NCI-H128 (cell line): ENCODE results near the gene SOX21.

Experiments
- DNase-seq: peaks from one replicate; lab custom pipeline; 2025; ENCODE audit not compliant: unreplicated experiment; lab: John Stamatoyannopoulos, UW

Gene SOX21

GRCh38 chr13:94709001-94709834 is 3.1 kb downstream of the SOX21 start:
- DNase-seq: no peak

DNA sequence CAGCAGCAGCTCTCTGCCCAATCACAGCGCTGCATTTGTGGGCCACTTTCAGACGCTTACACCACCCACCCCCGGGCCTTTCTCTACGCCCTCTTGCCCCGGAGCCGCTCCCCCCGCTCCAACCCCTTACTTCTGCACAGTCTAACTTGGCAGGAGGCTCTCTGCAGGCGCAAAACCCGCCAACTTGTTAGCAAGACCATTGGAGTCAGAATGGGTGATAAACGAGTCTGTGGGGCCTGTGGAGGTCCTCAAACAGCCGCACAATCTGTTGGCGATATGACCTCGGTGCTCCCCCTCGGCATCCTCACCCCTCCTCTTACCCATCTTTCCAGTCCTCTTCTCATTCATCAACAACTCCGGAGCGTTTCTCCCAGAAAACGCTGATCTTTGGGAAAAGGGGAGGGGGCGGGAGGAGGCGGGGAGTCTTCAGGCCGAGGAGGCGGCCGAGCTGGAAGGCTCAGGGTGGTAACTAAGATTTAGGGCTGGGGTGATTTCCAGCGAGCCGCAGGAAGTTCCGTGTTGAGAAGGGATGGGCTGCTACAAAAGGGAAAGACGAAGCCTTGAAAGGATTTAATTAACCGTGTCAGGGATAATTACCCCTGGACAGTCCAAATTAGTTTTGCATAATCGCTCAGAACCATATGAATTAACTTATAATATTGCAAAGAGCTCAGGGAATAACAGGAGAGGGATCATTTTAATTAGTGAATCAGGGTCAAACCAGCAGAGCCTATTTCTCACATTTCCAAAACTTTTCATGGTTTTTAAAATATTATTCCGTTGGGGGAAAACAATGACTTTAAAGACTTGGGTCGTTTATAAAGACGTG is 4.1 kb downstream of the SOX21 start:
- DNase-seq: no peak

DNA sequence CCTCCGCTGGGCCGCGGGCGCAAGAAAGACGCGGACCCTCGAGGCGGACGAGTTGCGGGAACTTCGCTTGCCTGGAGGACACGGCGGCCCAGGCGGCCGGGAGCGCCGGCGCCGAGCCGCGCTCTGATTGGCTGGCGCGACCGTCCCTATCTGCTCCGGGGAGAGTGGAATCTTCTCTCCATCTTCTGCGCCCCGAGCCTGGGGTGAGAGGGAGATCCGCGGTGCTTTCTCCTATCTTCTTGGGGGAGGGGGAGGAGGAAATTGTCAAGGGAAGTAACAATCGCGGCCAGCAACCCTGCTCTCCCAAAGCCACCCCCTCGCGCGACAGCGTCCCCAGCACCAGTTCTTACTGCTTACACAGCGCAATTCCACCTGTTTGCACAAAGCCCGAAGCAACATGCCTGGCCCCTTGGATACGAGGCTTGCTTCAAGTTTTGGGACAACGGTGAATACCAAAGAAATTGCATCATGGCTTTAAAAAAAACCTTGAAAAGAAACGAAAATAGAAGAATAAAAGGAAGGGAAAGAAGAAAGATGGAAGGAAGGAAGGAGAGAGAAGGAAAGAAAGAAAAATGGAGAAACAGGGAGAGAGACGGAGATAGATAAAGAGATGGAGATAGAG is 4.8 kb downstream of the SOX21 start:
- no peak for DNase-seq

- DNase-seq: no peak
Measured at GRCh38 chr13:94706843-94707399, 5.4 kb downstream of the SOX21 start.

DNA sequence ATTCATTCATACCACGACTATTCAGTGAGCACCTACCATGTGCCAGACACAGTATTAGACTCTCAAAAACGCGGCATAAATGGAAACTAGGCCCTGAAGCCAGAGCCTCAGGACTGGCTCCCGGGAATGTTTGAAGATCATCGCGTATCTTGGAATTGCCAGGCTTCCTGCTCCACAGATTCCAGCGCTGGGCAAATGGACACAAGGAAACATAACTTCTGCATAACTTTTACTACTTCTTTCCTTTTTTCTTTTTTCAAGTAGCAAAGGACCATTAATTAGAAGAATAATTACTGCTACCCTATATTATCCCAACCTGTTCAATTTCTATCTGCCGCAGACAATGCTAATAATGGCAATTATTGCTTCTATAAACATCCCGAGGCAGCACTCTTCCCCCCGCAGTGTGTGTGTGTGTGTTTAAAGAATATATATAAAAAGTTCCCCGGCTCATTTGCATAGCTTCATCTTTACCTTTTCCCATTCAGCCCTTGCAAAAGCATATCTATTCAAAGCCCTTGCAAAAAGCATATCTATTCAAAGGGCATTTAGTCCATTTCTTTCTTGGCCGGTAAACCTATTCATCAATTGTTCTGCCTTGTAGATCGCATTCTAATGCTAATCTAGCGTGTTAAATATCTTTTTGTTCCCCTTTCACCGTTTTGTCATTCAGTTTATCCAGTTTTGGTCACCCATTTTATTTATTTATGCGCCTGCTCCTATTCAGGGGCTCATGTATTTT is 6.1 kb downstream of the SOX21 start:
- no peak for DNase-seq

DNA sequence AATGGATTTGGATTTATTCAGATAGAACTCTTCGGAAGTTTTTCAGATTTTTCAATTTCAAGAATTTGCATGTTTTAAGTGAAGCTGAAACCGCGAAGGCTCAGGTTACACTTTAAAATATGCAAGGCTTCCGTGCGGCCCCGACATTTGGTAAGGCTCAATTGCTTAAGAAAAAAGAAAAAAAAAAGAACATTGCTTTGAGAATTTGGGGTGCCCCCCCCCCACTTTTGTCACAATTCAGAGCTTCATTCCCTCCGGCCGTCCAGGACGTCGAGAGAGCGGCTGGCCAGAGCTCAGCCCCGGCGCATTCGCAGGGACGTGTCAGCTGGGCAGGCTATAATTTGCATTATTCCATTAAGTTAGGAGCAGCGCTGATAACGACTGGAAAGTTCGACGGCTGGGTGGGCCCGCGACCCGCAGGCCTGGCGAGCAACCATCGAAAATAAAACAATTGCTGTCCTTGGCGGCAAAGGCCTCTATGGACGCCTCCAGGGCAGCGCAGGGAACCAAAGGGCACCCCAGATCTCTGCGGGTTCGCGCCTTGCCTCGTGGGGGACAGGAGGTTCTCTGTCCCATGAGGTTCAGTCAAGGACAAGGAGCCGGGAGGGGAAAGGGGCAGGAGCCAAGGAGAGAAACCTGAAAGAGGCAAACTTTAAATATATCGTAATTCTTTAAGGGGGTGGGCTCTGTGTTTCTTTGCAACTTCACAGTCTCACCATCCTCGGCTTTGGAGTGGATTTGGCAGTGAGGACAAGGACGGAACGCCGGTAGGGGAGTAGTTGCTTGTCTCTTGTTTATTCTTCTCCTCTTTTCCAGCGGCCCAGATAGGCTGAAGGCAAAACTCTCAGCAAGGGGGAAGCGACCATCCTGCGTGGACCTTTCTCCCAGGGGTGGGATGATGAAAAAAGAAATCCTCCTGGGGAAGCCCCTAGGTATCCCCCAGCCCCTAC is 7.0 kb downstream of the SOX21 start:
- no peak for DNase-seq

DNA sequence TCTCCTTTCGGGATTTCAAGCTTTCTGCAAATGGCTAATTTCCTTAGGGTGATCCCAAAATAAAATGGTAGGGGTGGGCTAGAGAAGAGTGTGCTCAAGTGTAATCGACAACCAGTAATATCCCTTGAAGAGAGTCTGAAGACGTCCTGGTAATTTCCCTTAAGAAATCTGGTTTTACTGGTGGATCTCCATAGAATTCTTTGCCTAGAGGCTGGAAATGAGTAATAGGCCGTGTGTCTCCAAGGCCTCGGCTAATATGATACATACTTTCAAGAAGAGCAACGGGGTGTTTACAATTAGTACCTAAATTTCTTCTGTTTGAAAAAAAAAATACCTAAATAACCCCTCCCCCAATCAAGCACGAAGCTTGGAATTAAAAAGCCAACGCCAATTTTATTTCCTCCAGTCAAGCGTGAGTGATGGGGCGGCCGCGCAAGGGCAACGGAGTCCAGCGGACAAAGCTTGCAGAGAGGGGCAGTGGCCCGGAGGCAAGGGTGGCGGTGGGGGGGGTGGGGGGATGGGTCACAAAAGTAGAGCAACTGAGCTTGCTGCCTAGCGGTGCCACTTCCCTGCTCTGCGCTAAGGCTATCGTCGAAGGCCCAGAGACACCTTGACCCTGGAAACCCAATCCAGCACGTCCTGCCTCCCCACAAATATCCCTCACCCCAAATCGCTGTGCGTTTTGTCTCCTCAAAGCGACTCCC is 7.8 kb downstream of the SOX21 start:
- no peak for DNase-seq

DNA sequence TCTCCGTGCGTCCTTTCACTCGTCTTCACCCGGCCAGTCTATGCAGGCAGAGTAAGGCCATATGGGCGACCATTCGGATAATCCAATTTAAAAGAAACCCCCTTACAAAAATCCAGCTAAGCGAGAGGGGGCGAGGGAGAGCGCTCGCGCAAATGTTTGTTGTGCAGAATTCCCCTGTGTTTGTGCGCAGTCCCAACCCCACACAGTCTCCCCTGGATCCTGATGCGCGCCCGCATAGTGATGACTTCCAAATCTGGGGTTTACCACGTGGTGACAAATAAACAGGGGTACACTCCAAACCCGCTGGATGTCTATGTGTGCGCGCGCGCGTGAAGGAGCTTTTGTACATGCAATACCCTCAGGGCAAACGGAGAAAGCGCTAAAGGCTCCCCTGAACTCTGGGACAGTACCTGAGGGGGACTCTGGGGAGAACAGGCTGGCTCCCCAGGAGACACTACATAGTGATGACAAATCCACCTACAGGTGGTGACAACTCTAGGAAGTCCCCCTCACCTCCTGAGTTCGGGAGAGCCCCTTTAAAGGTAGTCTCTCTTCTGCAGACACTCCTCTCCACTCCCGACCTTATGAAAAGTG is 8.5 kb downstream of the SOX21 start:
- no peak for DNase-seq

- DNase-seq: no peak
Measured at GRCh38 chr13:94703271-94703670, 9.1 kb downstream of the SOX21 start.

GRCh38 chr13:94702181-94703041 is 9.9 kb downstream of the SOX21 start:
- no peak for DNase-seq

- DNase-seq: no peak
Measured at GRCh38 chr13:94701313-94702180, 10.8 kb downstream of the SOX21 start.

- DNase-seq: no peak
Measured at GRCh38 chr13:94700536-94700935, 11.8 kb downstream of the SOX21 start.

- DNase-seq: no peak
Measured at GRCh38 chr13:94700051-94700535, 12.3 kb downstream of the SOX21 start.

DNA sequence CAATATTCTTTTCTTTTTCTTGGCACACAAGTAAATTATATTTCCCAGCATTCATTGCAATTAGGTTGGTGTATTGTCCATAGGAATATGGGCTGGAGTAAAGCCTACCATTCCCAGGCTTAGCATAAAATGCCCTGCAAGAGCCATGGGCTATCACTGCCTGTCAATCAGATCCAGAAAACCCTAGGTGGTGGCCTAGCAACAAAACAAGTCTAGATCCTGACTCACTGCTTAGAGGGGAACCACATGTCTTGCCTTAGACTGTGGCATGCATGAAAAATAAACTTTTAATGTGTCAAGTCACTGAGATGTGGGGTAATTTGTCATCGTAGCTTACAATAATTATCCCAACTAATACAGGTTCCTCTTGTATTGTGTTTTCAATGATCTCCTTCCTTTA is 16.2 kb downstream of the SOX21 start:
- no peak for DNase-seq

DNA sequence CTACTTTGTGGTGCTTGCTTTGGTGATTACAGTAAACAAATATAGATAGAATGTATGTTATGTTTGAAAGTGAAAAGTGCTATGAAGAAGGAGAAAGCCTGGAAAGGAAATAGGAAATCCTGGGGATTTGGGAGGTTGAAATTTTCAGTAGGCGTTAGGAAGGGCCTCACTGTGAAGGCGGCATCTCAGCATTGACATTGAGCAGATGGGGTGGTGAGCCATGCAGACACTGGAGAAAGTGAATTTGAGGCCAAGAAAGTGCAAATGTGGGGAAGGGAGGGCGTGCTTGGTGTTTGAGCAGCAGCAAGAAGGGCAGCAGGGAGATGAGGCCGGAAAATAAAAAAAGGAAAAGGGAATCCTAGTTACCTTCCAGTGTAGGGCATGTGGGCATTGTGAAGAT is 20.3 kb downstream of the SOX21 start:
- DNase-seq: no peak

DNA sequence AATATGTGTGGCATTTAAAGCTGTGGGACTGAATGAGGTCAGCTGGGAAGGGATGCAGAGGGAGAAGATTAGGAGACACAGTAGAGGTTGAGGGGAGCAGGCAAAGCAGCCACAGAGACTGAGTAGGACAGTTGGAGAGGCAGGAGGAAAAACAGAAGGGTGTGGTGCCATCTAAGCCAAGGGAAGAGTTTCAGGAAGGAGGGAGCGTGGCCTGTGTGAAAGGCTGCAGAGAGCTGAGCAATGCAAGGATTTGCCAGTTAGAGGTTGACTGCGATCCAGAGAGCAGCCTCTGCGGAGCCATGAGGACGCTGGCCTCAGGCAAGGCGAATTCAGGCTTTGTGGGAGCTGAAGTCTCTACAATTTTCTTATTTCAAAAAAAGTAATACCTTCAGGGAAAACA is 28.9 kb downstream of the SOX21 start:
- no peak for DNase-seq

GRCh38 chr13:94682229-94682628 is 30.1 kb downstream of the SOX21 start:
- no peak for DNase-seq
